Endometrium (tissue), 2 donors: Measurements from ENCODE around the gene ASIC3.

Experiments
- FAIRE-seq: peaks from 2 replicates; lab custom pipeline; 2012; peaks lifted over from hg19 to GRCh38; lab: Jason Lieb, UNC
- donor health status: control.
- donor health status: control.

Gene ASIC3

GRCh38 chr7:151056666-151057505 is 8.6 kb downstream of the ASIC3 start:
- no peak for FAIRE-seq

GRCh38 chr7:151057506-151057988 is 9.2 kb downstream of the ASIC3 start, which contains the start of gene CDK5:
Gene CDK5 (minus strand): TSS chr7:151057897. CDS start chr7:151057848, 49 bp downstream.
- FAIRE-seq, result no peak

GRCh38 chr7:151057989-151058780 is 9.9 kb downstream of the ASIC3 start:
- FAIRE-seq, result peak; percentile 94

GRCh38 chr7:151058781-151059366 is 10.5 kb downstream of the ASIC3 start:
- FAIRE-seq, result no peak

GRCh38 chr7:151059367-151060112 is 11.2 kb downstream of the ASIC3 start, which contains the start of gene SLC4A2:
Gene SLC4A2 (plus strand): TSS chr7:151059589. CDS start chr7:151061988, 2,399 bp downstream.
- FAIRE-seq, result no peak

GRCh38 chr7:151060113-151060415 is 11.7 kb downstream of the ASIC3 start:
- FAIRE-seq, result no peak

GRCh38 chr7:151060416-151061212 is 12.3 kb downstream of the ASIC3 start:
- FAIRE-seq, result no peak

- FAIRE-seq, result no peak
Measured at GRCh38 chr7:151061213-151062110, 13.1 kb downstream of the ASIC3 start.

GRCh38 chr7:151062111-151062398 is 13.7 kb downstream of the ASIC3 start:
- no peak for FAIRE-seq

- no peak for FAIRE-seq
Measured at GRCh38 chr7:151062399-151063211, 14.3 kb downstream of the ASIC3 start.

GRCh38 chr7:151063212-151063561 is 14.9 kb downstream of the ASIC3 start:
- no peak for FAIRE-seq

GRCh38 chr7:151064454-151064853 is 16.1 kb downstream of the ASIC3 start:
- FAIRE-seq, result no peak

- FAIRE-seq, result no peak
Measured at GRCh38 chr7:151064993-151065392, 16.7 kb downstream of the ASIC3 start.

GRCh38 chr7:151065516-151065915 is 17.2 kb downstream of the ASIC3 start:
- no peak for FAIRE-seq

GRCh38 chr7:151066273-151066974 is 18.1 kb downstream of the ASIC3 start:
- no peak for FAIRE-seq

GRCh38 chr7:151068069-151068773 is 19.9 kb downstream of the ASIC3 start:
- FAIRE-seq, result no peak

- FAIRE-seq, result no peak
Measured at GRCh38 chr7:151069841-151070573, 21.7 kb downstream of the ASIC3 start.

- FAIRE-seq, result no peak
Measured at GRCh38 chr7:151070574-151070960, 22.2 kb downstream of the ASIC3 start.
